ENCODE measurements around the gene SLC25A21.
"Not testable (repeated sequence)": the region's sequence is repeated elsewhere in the genome, so short reads cannot be mapped to it uniquely, and the experiment has no call there.

SLC25A21 gene

GRCh38 chr14:37172024-37172869 is at the start of gene SLC25A21:
TSS of gene SLC25A21 (minus strand) at chr14:37172606.
- ATAC-seq = no peak

GRCh38 chr14:37221073-37221472 is 48.7 kb upstream of the SLC25A21 start:
- no peak for ATAC-seq

- ATAC-seq = no peak
Observed at GRCh38 chr14:37215345-37215744, 42.9 kb upstream of the SLC25A21 start.

GRCh38 chr14:37213016-37213415 is 40.6 kb upstream of the SLC25A21 start:
- ATAC-seq = no peak

DNA sequence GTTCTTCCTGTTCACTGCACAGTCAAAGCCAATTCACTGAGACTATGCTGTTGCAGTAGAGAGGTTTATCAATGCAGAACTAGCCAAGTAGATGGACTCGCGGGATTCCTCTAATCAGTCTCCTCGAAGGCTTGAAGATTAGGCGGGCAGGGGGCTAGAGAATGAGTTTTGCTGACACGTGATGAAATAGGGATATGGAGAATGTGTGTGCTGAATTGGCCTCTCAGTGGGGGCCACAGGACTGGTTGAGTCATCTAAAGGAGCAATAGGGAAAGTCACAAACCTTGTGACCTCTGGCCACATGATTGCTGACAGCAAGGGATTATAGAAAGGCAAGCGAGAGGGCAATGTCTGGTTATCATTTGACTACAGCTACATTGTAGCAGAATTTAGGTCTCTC is 38.0 kb upstream of the SLC25A21 start:
- no peak for ATAC-seq

DNA sequence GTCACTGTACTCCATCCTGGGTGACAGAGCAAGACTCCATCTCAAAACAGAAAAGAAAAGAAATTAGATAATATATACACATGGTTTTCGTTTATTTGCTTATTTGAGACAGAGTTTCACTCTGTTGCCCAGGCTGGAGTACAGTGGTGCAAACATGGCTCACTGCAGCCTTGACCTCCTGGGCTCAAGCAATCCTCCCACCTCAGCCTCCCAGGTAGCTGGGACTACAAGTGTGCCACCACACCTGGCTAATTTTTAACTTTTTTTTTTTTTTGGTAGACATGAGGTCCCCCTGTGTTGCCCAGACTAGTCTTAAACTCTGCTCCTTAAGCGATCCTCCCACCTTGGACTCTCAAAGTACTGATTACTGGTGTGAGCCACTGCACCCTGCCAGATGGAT is 37.2 kb upstream of the SLC25A21 start:
- ATAC-seq = not testable (repeated sequence)

- not testable (repeated sequence) for ATAC-seq
Observed at GRCh38 chr14:37205623-37206605, 33.5 kb upstream of the SLC25A21 start.

DNA sequence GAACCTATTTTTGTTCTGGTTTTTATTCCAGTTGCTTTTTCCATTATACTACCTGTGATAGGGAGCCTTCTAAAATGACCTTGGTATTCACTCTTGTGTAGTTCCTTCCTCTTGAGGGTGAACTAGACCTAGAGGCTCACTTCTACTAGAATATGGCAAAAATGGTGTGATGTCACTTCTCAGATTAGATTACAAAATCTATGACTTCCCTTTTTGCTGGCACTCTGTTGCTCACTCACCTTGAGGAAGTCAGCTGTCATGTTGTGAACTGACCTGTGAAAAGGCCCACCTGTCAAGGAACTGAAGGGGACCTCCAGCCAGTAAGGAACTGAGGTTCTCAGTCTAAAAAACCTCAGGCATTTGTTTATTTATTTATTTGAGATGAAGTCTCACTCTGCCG is 31.0 kb upstream of the SLC25A21 start:
- ATAC-seq = no peak

- ATAC-seq = no peak
Observed at GRCh38 chr14:37202812-37203211, 30.4 kb upstream of the SLC25A21 start.

DNA sequence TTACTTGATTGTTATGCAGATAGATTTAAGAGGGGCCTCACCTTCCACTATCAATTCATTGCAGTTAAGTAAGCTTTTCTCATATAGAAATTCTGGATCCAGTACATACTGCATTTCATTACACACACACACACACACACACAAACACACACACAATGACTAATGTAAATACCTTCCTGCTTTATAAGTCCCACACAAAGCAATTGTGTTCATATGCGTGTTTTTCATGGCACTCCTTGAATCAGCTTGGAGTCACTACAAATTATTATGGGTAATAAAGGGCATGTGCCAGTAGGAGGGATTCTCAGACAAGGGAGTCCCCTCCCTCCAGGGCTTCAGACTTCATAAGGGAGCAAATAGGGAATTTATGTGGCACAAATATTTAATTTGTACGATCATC is 29.9 kb upstream of the SLC25A21 start:
- no peak for ATAC-seq

GRCh38 chr14:37201724-37202123 is 29.3 kb upstream of the SLC25A21 start:
- ATAC-seq = no peak

DNA sequence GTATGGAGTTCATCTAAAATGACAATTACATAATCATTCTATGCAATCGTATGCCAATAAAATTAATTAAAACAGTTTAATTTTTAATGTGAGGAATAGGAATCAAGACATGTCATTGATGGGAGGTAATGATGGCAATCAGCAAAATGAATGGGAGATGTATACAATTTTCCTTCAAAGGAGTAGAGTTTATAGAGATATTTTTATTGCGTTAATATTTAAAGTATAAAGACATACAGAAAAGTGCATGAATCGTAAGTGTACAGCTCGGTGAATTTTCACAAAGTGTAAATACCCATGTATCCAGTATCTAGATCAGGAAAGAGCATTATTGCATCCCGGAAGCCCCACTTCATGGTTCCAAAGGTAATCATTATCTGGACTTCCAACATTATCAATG is 26.5 kb upstream of the SLC25A21 start:
- ATAC-seq = no peak

- ATAC-seq = no peak
Observed at GRCh38 chr14:37198273-37198598, 25.8 kb upstream of the SLC25A21 start.

GRCh38 chr14:37197421-37198272 is 25.2 kb upstream of the SLC25A21 start, which contains the start of gene MIPOL1:
TSS of gene MIPOL1 (plus strand) at chr14:37197937. CDS start at chr14:37247889, 49,952 bp downstream.
- ATAC-seq = peak; percentile 48 to 65

DNA sequence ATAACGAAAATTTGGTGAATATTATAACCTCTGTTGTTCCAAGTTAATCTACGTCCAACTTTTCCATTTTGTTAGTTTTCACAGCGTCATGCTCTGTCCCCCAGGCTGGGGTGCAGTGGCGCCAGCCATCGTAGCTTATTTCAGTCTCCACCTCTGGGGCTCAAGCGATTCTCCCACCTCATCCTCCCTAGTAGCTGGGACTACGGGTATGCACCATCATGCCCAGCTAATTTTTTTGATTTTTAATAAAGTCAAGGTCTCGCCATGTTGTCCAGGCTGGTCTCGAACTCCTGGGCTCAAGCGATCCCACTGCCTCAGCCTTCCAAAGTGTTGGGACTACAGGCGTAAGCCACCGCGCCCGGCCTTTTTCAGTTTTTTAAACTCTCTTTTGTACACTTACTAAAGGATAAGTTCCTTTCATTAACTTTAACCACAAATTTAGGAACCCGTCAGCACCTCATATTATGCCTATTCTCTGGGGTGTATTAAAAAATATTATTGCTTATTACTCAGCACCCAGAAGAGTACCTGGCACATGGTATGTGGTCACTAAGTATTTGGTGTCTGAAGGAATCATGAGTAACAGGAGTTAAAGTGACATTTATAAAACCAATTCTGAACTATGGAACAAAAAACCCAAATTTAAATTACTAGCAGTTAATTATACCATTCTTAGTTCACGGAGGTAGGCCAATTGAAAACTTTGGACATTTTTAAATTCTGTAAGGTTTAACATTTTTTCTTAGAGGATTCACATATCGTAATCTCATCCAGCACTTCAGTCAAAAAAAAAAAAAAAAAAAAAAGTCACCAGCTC is 24.4 kb upstream of the SLC25A21 start:
- ATAC-seq = no peak

- ATAC-seq = no peak
Observed at GRCh38 chr14:37195327-37195726, 22.9 kb upstream of the SLC25A21 start.

DNA sequence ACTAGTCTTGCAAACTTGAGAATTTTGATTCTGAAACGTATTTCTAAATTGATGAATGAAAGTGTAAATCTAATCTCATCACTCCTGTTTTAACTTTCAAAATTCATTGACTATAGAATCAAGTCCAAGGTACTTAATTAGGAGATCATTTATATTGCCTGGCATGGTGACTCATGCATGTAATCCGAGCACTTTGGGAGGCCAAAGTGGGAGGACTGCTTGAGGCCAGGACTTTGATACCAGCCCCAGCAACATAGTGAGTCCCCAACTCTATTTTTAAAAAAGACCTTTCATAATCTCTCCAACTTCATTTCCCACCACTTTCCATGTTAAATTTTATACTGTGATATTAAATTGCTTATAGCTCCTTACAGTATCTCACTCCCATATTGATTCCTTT is 22.3 kb upstream of the SLC25A21 start:
- no peak for ATAC-seq

- not testable (repeated sequence) for ATAC-seq
Observed at GRCh38 chr14:37189733-37190132, 17.3 kb upstream of the SLC25A21 start.

- ATAC-seq = not testable (repeated sequence)
Observed at GRCh38 chr14:37187840-37188577, 15.6 kb upstream of the SLC25A21 start.

DNA sequence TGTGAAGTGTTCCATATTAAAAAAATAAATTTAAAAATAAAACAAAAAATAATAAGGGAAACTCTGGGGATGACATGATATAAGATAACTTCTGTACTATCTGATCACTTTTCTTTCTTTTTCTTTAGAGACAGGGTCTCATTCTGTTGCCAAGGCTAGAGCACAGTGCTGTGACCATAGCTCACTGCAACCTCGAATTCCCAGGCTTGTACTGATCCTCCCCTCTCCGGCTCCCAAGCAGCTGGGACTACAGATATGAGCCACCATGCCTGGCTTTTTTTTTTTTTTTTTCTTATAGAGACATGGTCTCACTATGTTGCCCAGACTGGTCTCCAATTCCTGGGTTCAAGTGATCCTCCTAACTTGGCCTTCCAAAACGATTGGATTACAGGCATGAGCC is 14.9 kb upstream of the SLC25A21 start:
- no peak for ATAC-seq

DNA sequence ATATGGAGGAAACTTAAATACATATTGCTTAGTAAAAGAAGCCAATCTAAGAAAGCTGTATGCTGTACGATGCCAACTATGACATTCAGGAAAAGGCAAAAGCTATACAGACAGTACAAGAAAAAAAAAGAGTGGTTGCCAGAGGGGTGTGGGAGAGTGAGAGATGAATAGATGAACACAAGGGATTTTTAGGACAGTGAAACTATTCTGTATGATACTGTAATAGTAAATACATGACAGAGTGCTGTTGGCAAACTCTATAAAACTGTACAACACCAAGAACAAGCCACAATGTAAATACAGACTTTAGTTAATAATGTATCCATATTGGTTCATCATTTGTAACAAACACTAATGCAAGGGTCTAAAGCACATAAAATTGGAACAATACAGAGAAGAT is 14.5 kb upstream of the SLC25A21 start:
- no peak for ATAC-seq
